ENCODE measurements around the gene MIB1.

GRCh38 chr18:21907451-21907850 lies 166.9 kb downstream of the MIB1 start:
- TF ChIP-seq CTCF (conservative IDR thresholded peaks at IDR 0.05) (no peak), ZFX (IDR thresholded peaks at IDR 0.05) (no peak)
